Measurements from ENCODE around the gene SWSAP1. TPM values are rescaled to one million over a fixed set of nuclear protein-coding genes. Genes with fewer than 3 reads are reported as not detected.
"Not testable (repeated sequence)": the region's sequence is repeated elsewhere in the genome, so short reads cannot be mapped to it uniquely, and the experiment has no call there.

Gene SWSAP1
- total RNA-seq, 1 experiment from 2014 or later = 2.5 TPM

DNA sequence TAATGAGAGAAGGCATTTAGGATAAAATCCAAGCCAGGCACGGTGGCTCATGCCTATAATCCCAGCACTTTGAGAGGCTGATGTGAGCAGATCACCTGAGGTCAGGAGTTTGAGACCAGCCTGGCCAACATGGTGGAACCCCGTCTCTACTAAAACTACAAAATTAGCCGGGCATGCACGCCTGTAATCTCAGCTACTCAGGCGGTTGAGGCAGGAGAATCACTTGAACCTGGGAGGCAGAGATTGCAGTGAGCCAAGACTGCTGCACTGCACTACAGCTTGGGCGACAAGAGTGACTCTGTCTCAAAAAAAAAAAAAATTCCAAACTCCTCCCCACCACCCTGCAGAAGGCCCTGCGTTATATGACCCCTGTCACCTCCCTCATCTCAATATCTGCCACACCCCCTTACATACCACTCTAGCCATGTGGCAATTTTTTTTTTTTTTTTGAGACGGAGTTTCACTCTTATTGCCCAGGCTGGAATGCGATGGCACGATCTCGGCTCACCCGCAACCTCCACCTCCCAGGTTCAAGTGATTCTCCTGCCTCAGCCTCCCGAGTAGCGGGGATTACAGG, 4.9 kb downstream of the SWSAP1 start:
- H2AFZ ChIP-seq (ENCODE audit: low read depth, low read length, poor library complexity, severe bottlenecking); H3K79me2 ChIP-seq (ENCODE audit: insufficient read depth, low read length); H3K9me2 ChIP-seq (ENCODE audit: insufficient read depth); intact Hi-C loops (cut with micrococcal nuclease); H3K27me3 ChIP-seq (ENCODE audit: insufficient read depth, low read length); H3K4me3 ChIP-seq (replicated peaks in 1 of 2; ENCODE audit: low read depth in 1 of 2, low read length in 2 of 2); H4K20me1 ChIP-seq (ENCODE audit: insufficient read depth); H3K36me3 ChIP-seq (ENCODE audit: control insufficient read depth in 1 of 2, insufficient read depth in 2 of 2, low read length in 2 of 2); BruUV-seq (replicated peaks); ATAC-seq; RAD21 ChIA-PET (ENCODE audit: low non-redundant PET in 1 of 2, low total read pairs in 2 of 2, uncharacterized antibody in 2 of 2, unreplicated experiment in 2 of 2); DNase-seq (ENCODE audit: low read depth, low spot score); POLR2A ChIA-PET; H3K9me3 ChIP-seq (ENCODE audit: control insufficient read depth in 1 of 2, insufficient read depth in 1 of 2, low read depth in 1 of 2, low read length in 2 of 2): not testable (repeated sequence)
- Histone ChIP-seq H3K27ac (ENCODE audit: low read depth, low read length) (peak overlapping the region; percentile 81), H3K9ac (ENCODE audit: low read length) (peak overlapping the region; percentile 79; the same call in 1 of the 2 replicates), H3K4me1 (ENCODE audit: control insufficient read depth in 1 of 2, insufficient read depth in 2 of 2, low read length in 2 of 2) (peaks cover 51 to 84% of the 10 kb centered on the region in 2 experiments), H3K4me2 (ENCODE audit: low read length) (peak overlapping the region; percentile 97)
- CTCF ChIA-PET = interaction anchor here (1.2 kb wide), 1 partner anchor 34 kb away, joined by 3 read pairs; no protein-coding TSS in a partner anchor

- Histone ChIP-seq H3K4me2 (ENCODE audit: low read length) (peak overlapping the region; percentile 97), H4K20me1 (ENCODE audit: insufficient read depth) (no peaks in the 10 kb centered on the region), H3K9me3 (ENCODE audit: control insufficient read depth in 1 of 2, insufficient read depth in 1 of 2, low read depth in 1 of 2, low read length in 2 of 2) (no peaks in the 10 kb centered on the region), H3K4me3 (replicated peaks in 1 of 2; ENCODE audit: low read depth in 1 of 2, low read length in 2 of 2) (peak overlapping the region; percentile 69 to 71), H2AFZ (ENCODE audit: low read depth, low read length, poor library complexity, severe bottlenecking) (no peak overlapping the region), H3K9me2 (ENCODE audit: insufficient read depth) (no peaks in the 10 kb centered on the region), H3K27me3 (ENCODE audit: insufficient read depth, low read length) (no peaks in the 10 kb centered on the region), H3K4me1 (ENCODE audit: control insufficient read depth in 1 of 2, insufficient read depth in 2 of 2, low read length in 2 of 2) (peaks cover 56 to 90% of the 10 kb centered on the region in 2 experiments), H3K36me3 (ENCODE audit: control insufficient read depth in 1 of 2, insufficient read depth in 2 of 2, low read length in 2 of 2) (no peaks in the 10 kb centered on the region), H3K27ac (ENCODE audit: low read depth, low read length) (peak overlapping the region; percentile 81), H3K9ac (ENCODE audit: low read length) (peak overlapping the region; percentile 79), H3K79me2 (ENCODE audit: insufficient read depth, low read length) (peaks cover 7% of the 10 kb centered on the region; the same call in 1 of the 2 replicates)
- ChIA-PET CTCF (interaction anchor here (0.9 to 1.2 kb wide), 2 partner anchors 34 to 97 kb away, joined by 3 read pairs; no protein-coding TSS in a partner anchor), RAD21 (ENCODE audit: low non-redundant PET in 1 of 2, low total read pairs in 2 of 2, uncharacterized antibody in 2 of 2, unreplicated experiment in 2 of 2) (no interaction called here), POLR2A (no interaction called here)
- ATAC-seq = no peak
- no peak for DNase-seq (ENCODE audit: low read depth, low spot score)
- intact Hi-C loops (cut with micrococcal nuclease) = loop anchor here (5.0 kb wide), 1 partner anchor 88 kb away; no protein-coding TSS in a partner anchor
- no TSS peak for BruUV-seq (replicated peaks)
- TF ChIP-seq ELF1 (IDR thresholded peaks at IDR 0.05; ENCODE audit: borderline replicate concordance, low read depth) = no peak
- TF ChIP-seq CEBPB (IDR thresholded peaks at IDR 0.05; ENCODE audit: low read depth) = no peak
- no peak for TF ChIP-seq SIN3A (IDR thresholded peaks at IDR 0.05; ENCODE audit: low read depth)
- TF ChIP-seq MAX (IDR thresholded peaks at IDR 0.05) = no peak
- TF ChIP-seq CBX3 (IDR thresholded peaks at IDR 0.05; ENCODE audit: low read depth) = no peak
- no peak for TF ChIP-seq RAD21 (IDR thresholded peaks at IDR 0.05; ENCODE audit: low read depth)
- no peak for TF ChIP-seq TCF7L2 (IDR thresholded peaks at IDR 0.05; ENCODE audit: borderline replicate concordance, extremely low read depth, insufficient read depth, insufficient read length)
- TF ChIP-seq POLR2AphosphoS5 (IDR thresholded peaks at IDR 0.05; ENCODE audit: low read depth, low read length) = no peak
- TF ChIP-seq, protein P1, sequence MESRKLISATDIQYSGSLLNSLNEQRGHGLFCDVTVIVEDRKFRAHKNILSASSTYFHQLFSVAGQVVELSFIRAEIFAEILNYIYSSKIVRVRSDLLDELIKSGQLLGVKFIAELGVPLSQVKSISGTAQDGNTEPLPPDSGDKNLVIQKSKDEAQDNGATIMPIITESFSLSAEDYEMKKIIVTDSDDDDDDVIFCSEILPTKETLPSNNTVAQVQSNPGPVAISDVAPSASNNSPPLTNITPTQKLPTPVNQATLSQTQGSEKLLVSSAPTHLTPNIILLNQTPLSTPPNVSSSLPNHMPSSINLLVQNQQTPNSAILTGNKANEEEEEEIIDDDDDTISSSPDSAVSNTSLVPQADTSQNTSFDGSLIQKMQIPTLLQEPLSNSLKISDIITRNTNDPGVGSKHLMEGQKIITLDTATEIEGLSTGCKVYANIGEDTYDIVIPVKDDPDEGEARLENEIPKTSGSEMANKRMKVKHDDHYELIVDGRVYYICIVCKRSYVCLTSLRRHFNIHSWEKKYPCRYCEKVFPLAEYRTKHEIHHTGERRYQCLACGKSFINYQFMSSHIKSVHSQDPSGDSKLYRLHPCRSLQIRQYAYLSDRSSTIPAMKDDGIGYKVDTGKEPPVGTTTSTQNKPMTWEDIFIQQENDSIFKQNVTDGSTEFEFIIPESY (IDR thresholded peaks at IDR 0.05; ENCODE audit: extremely low read depth, insufficient replicate concordance, low read length) = no peak
- TF ChIP-seq ZNF274 (IDR thresholded peaks at IDR 0.05; ENCODE audit: low read depth, low read length) = no peak
- no peak for TF ChIP-seq REST (IDR thresholded peaks at IDR 0.05; ENCODE audit: low read depth)
- no peak for TF ChIP-seq SRF (IDR thresholded peaks at IDR 0.05; ENCODE audit: low read depth)
- TF ChIP-seq YY1 (IDR thresholded peaks at IDR 0.05; ENCODE audit: extremely low read depth, insufficient replicate concordance, low read depth, low read length) = no peak
- TF ChIP-seq SP1 (IDR thresholded peaks at IDR 0.05; ENCODE audit: low read depth) = no peak
Measured at GRCh38 chr19:11379857-11380350, 5.4 kb downstream of the SWSAP1 start.
